Measurements from ENCODE around the gene AMN1.
A peak's percentile ranks its signal among the peaks of the same experiment; 100 is the strongest.
"Not testable (repeated sequence)": the region's sequence is repeated elsewhere in the genome, so short reads cannot be mapped to it uniquely, and the experiment has no call there.

Gene AMN1

GRCh38 chr12:31733549-31734432 is 5.0 kb upstream of the AMN1 start:
- not testable (repeated sequence) for DNase-seq (ENCODE audit: low spot score)

- DNase-seq (ENCODE audit: low spot score), result peak; percentile 63
These were observed 4.2 kb upstream of the AMN1 start for GRCh38 chr12:31732926-31733548.

- DNase-seq (ENCODE audit: low spot score), result not testable (repeated sequence)
These were observed 2.4 kb upstream of the AMN1 start for GRCh38 chr12:31731203-31731602.

- no peak for DNase-seq (ENCODE audit: low spot score)
These were observed 884 bp upstream of the AMN1 start for GRCh38 chr12:31729705-31730104.

- DNase-seq (ENCODE audit: low spot score), result peak; percentile 58
These were observed 418 bp downstream of the AMN1 start for GRCh38 chr12:31728289-31728916.

GRCh38 chr12:31727192-31727591 is 1.6 kb downstream of the AMN1 start:
- no peak for DNase-seq (ENCODE audit: low spot score)

- DNase-seq (ENCODE audit: low spot score), result no peak
These were observed 2.2 kb downstream of the AMN1 start for GRCh38 chr12:31726575-31726974.

- DNase-seq (ENCODE audit: low spot score), result no peak
These were observed 4.3 kb downstream of the AMN1 start for GRCh38 chr12:31724557-31724956.

- DNase-seq (ENCODE audit: low spot score), result no peak
These were observed 6.2 kb downstream of the AMN1 start for GRCh38 chr12:31722580-31722979.

GRCh38 chr12:31718542-31719198 is 10.2 kb downstream of the AMN1 start:
- DNase-seq (ENCODE audit: low spot score), result not testable (repeated sequence)

GRCh38 chr12:31716998-31717397 is 11.8 kb downstream of the AMN1 start:
- DNase-seq (ENCODE audit: low spot score), result not testable (repeated sequence)

- DNase-seq (ENCODE audit: low spot score), result no peak
These were observed 13.5 kb downstream of the AMN1 start for GRCh38 chr12:31715283-31715825.

GRCh38 chr12:31714406-31715271 is 14.2 kb downstream of the AMN1 start:
- no peak for DNase-seq (ENCODE audit: low spot score)

GRCh38 chr12:31712877-31713276 is 15.9 kb downstream of the AMN1 start:
- DNase-seq (ENCODE audit: low spot score), result no peak

GRCh38 chr12:31710021-31710818 is 18.6 kb downstream of the AMN1 start:
- no peak for DNase-seq (ENCODE audit: low spot score)

- DNase-seq (ENCODE audit: low spot score), result not testable (repeated sequence)
These were observed 20.7 kb downstream of the AMN1 start for GRCh38 chr12:31708118-31708517.

- DNase-seq (ENCODE audit: low spot score), result no peak
These were observed 23.2 kb downstream of the AMN1 start for GRCh38 chr12:31705621-31706020.

GRCh38 chr12:31702047-31702446 is 26.8 kb downstream of the AMN1 start:
- peak; percentile 45 for DNase-seq (ENCODE audit: low spot score)

GRCh38 chr12:31689921-31690320 is 38.9 kb downstream of the AMN1 start:
- not testable (repeated sequence) for DNase-seq (ENCODE audit: low spot score)

GRCh38 chr12:31687101-31687527 is 41.7 kb downstream of the AMN1 start:
- no peak for DNase-seq (ENCODE audit: low spot score)

All from iPS-NIHi11 (cell line).